GM12801 (cell line): ENCODE measurements around the gene ERBB3.

Source experiments
- TF ChIP-seq, protein P1 (sequence below): IDR thresholded peaks from one replicate; pipeline ENCODE4 v1.5.1; 2011; ENCODE audit warnings: control low read depth; ENCODE audit not compliant: insufficient read length; ENCODE audit errors: extremely low read depth

Gene ERBB3

GRCh38 chr12:56110571-56110970 lies 30.6 kb downstream of the ERBB3 start:
- TF ChIP-seq, protein P1, sequence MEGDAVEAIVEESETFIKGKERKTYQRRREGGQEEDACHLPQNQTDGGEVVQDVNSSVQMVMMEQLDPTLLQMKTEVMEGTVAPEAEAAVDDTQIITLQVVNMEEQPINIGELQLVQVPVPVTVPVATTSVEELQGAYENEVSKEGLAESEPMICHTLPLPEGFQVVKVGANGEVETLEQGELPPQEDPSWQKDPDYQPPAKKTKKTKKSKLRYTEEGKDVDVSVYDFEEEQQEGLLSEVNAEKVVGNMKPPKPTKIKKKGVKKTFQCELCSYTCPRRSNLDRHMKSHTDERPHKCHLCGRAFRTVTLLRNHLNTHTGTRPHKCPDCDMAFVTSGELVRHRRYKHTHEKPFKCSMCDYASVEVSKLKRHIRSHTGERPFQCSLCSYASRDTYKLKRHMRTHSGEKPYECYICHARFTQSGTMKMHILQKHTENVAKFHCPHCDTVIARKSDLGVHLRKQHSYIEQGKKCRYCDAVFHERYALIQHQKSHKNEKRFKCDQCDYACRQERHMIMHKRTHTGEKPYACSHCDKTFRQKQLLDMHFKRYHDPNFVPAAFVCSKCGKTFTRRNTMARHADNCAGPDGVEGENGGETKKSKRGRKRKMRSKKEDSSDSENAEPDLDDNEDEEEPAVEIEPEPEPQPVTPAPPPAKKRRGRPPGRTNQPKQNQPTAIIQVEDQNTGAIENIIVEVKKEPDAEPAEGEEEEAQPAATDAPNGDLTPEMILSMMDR = no peak

DNA sequence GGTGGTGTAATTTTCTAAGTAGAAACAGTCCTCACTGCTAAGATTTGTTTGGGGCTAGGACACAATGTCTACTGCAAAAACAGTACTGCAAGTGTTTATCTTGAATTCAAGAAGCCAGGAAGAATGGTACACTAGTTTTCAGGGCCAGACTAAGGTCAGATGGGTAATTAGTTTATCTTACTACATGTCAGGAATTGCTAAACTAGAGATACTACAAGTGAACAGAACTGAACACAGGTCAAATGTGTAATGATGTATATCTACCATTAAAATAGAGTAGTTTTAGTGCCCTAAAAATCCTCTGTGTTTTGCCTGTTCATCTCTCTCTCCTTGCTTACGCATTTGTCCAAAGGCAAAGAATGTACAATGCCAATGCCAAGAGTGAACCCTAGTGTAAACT lies 34.1 kb downstream of the ERBB3 start:
- TF ChIP-seq, protein P1 = no peak

DNA sequence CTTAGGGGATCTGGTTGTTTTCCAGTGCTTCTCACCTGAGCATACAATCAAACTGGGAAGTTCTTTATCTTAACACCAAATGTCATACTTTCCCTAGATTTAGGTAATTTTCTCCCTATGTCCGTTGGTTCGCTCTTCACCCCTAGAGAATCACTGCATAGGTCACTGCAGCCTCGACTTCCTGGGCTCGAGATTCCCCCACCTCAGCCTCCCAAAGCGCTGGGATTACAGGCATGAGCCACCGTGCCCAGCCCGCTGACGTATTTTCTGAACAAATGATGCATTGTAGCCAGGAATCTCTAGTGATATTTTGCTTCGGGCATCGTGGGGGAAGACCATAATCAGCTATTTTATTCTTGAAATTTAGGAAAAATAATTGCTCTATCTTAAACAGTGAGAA lies 35.4 kb downstream of the ERBB3 start:
- TF ChIP-seq, protein P1 = no peak

GRCh38 chr12:56116267-56117081 lies 36.5 kb downstream of the ERBB3 start, which contains the start of gene RPL41:
RPL41 (plus strand) TSS chr12:56116633.
- TF ChIP-seq, protein P1 = no peak

DNA sequence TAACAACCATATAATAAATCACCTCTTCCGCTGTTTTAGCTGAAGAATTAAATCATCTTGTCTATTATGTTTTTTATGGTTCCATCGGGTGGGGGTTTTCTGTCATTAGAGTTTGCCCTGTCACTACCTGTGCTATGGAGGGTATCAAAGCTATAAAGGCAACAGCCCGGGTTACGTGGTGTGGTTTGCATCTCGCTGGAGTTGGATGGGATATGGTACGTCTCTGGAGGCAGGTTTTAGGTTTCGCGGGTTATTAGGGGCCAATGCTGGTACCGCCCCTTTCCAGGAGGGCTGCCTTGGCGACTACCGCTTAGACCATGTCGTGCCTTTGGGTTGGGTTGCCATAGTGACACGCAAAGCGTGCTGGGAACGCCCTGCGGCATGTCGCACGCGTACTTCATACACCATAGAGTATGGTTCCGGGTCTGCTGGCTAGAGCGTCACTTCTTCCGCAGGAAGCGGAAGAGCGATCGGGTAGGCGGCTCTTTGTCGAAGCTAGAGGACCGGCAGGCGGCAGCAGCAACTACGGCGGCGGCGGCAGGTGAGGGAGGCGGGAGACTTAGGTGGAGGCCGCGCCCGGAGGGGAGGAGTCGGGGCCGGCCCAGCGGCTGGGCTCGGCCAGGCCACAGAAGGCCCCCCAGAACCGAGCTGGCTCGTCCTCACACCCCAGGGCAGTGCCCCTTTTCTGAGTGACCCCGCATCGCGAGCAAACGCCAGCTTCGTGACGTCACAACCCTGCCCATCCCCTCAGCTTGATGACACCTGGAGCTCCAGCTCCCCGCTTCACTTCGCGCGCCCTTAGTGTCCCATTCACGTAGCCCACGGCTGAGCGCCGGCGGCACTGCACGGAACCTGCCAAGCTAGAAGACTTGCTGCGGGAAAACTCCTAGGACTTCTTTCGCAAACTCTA lies 38.1 kb downstream of the ERBB3 start, which contains the start of gene ZC3H10:
Gene ZC3H10 (plus strand): TSS at position 489 of the 910 bp plus-strand sequence. CDS start 2,297 bp downstream, outside the sequence.
- TF ChIP-seq, protein P1 = no peak

DNA sequence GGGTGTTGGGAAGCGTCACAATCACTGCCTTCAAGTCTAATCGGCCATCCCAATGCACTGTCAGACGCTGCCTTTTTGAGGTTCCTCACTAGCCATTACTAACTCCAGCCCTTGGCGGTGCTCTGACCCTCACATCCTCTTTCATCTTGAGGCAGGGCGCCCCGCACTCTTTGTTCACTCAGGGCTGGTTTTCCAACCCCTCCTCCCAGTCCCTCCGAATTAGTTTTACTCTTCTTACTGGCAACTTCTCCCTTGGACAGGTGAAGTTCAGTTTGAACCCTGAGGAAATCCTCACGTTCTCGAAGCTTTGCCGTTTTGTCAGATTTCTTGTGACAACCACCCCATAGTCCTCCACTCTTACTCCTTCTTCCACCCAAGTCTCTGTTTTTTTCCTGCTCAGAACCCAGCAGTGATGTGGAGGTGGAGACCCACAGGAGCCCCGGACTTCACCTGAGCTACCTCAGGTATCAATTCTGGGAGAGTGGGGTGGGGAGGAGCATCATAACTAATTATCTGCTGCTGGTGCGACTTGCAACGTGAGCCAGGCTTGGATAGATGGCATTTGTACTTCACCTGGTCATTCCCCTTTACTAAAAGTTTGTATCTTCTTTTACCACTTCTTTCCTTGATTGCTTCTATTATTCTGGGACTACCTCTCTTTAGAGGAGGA lies 38.9 kb downstream of the ERBB3 start:
- TF ChIP-seq, protein P1 = no peak

DNA sequence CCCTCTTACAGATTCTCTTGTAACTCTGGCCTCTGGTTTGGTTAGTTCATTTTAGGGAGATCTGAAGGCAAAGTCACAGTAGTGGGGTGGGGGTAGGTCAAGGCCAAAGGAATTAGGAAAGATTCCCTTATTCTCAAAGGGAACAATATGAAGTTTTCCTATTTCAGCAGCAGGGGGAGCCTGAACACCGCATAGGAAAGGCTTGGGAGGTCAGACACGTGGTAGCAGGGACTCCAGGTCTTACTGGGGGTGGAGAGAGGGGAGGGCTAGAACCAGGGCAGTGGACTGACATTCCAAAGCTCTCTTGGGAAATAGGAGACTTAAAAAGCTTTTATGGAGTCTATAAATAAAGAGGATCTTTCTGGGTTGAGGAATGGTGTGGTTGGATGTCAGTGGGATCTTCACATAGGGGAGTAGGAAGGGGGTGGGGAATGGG lies 39.4 kb downstream of the ERBB3 start:
- TF ChIP-seq, protein P1 = no peak
